OCI-LY3 (cell line): ENCODE data around the gene SFXN2.

Experiments
- H2AFZ ChIP-seq: fragments of 200-600, 300-600 bp; shearing (Covaris generic); 2 replicates; pipeline ENCODE4 v1.6.0; 2014; ENCODE audit warnings: antibody characterized with exemption, low read depth, low read length
- H3K27ac ChIP-seq: fragments of 200-600, 300-600 bp; sonication (generic); 2 replicates; pipeline ENCODE4 v1.5.1; 2014; ENCODE audit warnings: mild to moderate bottlenecking, low read length, moderate library complexity, mixed read lengths
- H3K27me3 ChIP-seq: fragments of 200-600, 300-600 bp; sonication (generic); 2 replicates; pipeline ENCODE4 v1.6.1; 2014; ENCODE audit warnings: low read depth, low read length, mixed read lengths
- H3K36me3 ChIP-seq: fragments of 200-600, 300-600 bp; sonication (generic); replicated peaks from 2 replicates; pipeline ENCODE3; 2014; ENCODE audit warnings: low read depth, low read length, mixed read lengths
- H3K4me1 ChIP-seq: fragments of 300-600, 200-600 bp; sonication (generic); 2 replicates; pipeline ENCODE4 v1.6.1; 2014; ENCODE audit warnings: low read length, mixed read lengths
- H3K4me2 ChIP-seq: fragments of 200-600, 300-600 bp; sonication (generic); 2 replicates; pipeline ENCODE4 v1.6.1; 2014; ENCODE audit warnings: low read length, mixed read lengths
- H3K4me3 ChIP-seq: fragments of 300-600, 200-600 bp; sonication (generic); 2 replicates; pipeline ENCODE4 v1.5.1; 2014; ENCODE audit warnings: antibody characterized with exemption, mild to moderate bottlenecking, low read length, moderate library complexity
- H3K79me2 ChIP-seq: fragments of 300-600, 200-600 bp; shearing (Covaris generic); 2 replicates; pipeline ENCODE4 v1.6.1; 2014; ENCODE audit warnings: mild to moderate bottlenecking, low read length, mixed read lengths
- H3K9ac ChIP-seq: fragments of 300-600, 200-600 bp; shearing (Covaris generic); 2 replicates; pipeline ENCODE4 v1.6.0; 2014; ENCODE audit warnings: mild to moderate bottlenecking, low read length, moderate library complexity
- H3K9me3 ChIP-seq: fragments of 200-600, 300-600 bp; shearing (Covaris generic); 2 replicates; pipeline ENCODE4 v1.6.1; 2014; ENCODE audit warnings: low read length, mixed read lengths; ENCODE audit not compliant: insufficient read depth
- H4K20me1 ChIP-seq: fragments of 200-600, 300-600 bp; sonication (generic); 2 replicates; pipeline ENCODE4 v1.6.1; 2016; ENCODE audit warnings: low read length, mixed read lengths; ENCODE audit not compliant: insufficient read depth
- EZH2phosphoT487 ChIP-seq: fragments of 200-600 bp; shearing (Covaris generic); IDR thresholded peaks from 2 replicates; pipeline ENCODE4 v1.6.1; 2018; ENCODE audit warnings: antibody characterized with exemption, mixed run types, low read depth
- TF ChIP-seq, protein P1 (sequence below): fragments of 200-600, 300-600 bp; sonication (generic); IDR thresholded peaks from 2 replicates; pipeline ENCODE4 v1.5.1; 2014; ENCODE audit warnings: antibody characterized with exemption, low read length, low read depth

Gene SFXN2

DNA sequence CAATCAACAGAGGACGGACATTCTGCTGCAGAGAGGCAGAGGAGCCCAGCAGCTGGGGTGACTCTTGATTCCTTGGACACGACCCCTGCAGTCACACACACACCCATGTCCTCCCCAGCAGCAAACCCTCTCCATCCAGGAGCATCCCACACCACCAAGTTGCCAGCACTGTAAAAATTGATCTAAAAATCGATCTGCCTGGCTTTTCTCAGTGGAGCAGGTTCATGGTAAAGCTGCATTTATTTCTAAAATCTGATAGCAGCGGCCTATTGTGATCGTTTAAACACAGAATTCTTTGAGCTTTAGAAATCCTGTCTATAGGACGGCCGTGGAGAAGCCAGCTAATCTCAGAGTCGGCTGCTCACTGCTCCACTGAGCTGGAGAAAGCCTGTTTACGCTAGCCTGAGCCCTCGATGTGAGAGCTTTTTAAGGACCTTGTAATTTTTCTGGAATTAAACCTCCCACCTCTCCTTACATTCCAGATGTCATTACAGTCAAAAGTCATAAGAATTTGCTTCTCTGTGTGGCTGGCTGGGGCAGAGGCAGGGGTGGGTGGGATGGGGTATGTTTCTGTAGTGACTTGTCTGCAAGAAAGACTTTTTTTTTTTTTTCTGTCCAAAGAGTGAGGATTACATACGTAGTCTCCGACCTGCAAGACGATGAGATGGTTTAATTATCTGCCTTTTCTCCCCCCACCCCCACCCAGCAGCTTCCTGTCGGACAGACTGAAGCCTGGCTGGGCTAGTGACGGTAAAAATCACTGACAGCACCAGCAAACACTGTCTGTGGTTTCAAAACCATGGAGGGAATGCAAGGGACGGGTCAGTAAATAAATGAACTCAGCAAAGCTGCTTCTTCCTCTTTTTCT, 38.5 kb upstream of the SFXN2 start:
- H3K4me2 ChIP-seq, result no peak overlapping the region
- H3K27me3 ChIP-seq, result no peaks in the 10 kb centered on the region
- no peaks in the 10 kb centered on the region for H3K79me2 ChIP-seq
- peaks cover 9% of the 10 kb centered on the region for H3K4me1 ChIP-seq
- no peak overlapping the region for H3K9ac ChIP-seq
- H3K9me3 ChIP-seq, result no peaks in the 10 kb centered on the region
- H3K36me3 ChIP-seq, result no peaks in the 10 kb centered on the region
- TF ChIP-seq, protein P1, sequence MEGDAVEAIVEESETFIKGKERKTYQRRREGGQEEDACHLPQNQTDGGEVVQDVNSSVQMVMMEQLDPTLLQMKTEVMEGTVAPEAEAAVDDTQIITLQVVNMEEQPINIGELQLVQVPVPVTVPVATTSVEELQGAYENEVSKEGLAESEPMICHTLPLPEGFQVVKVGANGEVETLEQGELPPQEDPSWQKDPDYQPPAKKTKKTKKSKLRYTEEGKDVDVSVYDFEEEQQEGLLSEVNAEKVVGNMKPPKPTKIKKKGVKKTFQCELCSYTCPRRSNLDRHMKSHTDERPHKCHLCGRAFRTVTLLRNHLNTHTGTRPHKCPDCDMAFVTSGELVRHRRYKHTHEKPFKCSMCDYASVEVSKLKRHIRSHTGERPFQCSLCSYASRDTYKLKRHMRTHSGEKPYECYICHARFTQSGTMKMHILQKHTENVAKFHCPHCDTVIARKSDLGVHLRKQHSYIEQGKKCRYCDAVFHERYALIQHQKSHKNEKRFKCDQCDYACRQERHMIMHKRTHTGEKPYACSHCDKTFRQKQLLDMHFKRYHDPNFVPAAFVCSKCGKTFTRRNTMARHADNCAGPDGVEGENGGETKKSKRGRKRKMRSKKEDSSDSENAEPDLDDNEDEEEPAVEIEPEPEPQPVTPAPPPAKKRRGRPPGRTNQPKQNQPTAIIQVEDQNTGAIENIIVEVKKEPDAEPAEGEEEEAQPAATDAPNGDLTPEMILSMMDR, result no peak
- TF ChIP-seq EZH2phosphoT487, result no peak
- H3K4me3 ChIP-seq, result no peak overlapping the region
- H4K20me1 ChIP-seq, result no peaks in the 10 kb centered on the region
- no peak overlapping the region for H2AFZ ChIP-seq
- H3K27ac ChIP-seq, result no peak overlapping the region

DNA sequence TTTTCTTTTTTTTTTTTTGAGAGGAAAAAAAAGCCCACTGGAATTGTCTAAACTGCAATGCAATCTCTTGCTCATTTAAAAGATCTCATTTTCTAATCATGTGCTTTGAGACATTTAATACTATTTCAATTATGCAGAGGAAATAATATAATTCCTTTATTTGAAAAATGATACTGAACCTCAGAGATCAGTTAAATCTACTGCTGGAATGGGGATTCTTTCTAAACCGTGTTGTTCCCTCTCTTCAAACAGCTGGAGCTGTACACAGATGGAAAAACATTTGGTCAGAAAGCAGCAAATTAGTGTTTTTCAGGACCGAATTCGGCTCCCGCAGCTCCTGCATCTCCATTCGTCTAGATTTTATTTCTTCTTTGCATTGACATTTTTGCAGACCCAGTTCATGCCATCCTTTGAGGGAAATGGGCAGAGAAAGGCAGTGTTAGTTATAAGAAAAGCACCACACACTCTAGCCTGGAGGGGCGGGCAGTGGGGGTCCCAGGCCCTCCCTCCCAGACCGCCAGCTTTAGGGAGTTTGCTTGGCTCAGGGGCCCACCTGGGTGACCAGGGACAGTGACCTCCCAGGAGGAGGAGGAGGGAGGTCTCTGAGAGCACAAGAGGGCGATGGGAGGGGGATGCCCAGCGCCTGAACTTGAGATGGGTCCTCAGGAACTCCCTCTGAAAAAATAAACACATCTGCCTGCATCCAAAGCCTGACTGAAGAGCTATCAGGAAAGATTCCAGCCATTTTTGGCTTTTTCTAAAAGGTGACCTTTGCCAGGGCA, 37.7 kb upstream of the SFXN2 start:
- no peak overlapping the region for H3K4me3 ChIP-seq
- peaks cover 2% of the 10 kb centered on the region for H3K36me3 ChIP-seq
- H3K9ac ChIP-seq, result no peak overlapping the region
- H4K20me1 ChIP-seq, result no peaks in the 10 kb centered on the region
- no peaks in the 10 kb centered on the region for H3K79me2 ChIP-seq
- TF ChIP-seq, protein P1, result no peak
- no peak for TF ChIP-seq EZH2phosphoT487
- no peak overlapping the region for H3K27ac ChIP-seq
- no peak overlapping the region for H3K4me2 ChIP-seq
- H2AFZ ChIP-seq, result no peak overlapping the region
- no peaks in the 10 kb centered on the region for H3K27me3 ChIP-seq
- H3K9me3 ChIP-seq, result no peaks in the 10 kb centered on the region
- peaks cover 9% of the 10 kb centered on the region for H3K4me1 ChIP-seq

DNA sequence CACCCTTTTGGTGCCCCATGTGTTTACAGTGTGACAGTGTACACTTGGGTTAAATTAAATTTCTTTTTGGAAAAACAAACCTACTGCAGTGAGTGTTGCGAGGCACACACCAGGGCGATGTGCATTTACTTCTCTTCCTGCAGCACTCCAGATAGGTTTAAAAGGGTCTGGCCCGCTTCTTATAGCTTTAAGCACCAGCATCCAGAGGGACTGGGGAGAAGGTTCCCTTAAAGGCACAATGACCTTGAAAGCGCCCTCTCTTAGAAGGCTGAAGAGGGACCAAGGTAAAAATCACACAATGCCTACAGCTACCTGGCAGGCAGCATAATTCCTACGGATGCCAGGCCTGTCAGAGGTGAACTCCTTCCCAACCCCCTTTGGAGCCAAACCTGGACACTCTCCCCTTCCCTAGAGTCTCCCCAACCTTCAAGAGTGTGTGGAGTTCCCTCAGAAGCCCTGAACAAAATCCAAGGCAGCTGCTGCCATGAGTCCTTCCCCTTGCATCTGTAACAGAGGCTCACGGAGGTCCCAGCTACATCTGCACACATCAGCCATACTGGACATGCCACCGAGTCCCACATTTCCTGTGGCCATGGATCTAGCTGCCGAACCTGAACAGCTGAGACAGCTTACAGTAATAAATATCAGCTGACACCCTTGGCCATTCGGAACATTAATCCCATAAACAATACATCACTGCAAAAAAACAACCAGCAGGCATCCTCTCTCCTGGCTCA, 36.9 kb upstream of the SFXN2 start:
- Histone ChIP-seq H3K9me3 (no peaks in the 10 kb centered on the region), H3K4me3 (no peak overlapping the region), H3K27me3 (no peaks in the 10 kb centered on the region), H3K36me3 (peaks cover 4% of the 10 kb centered on the region), H4K20me1 (no peaks in the 10 kb centered on the region), H3K27ac (no peak overlapping the region), H3K9ac (no peak overlapping the region), H3K79me2 (no peaks in the 10 kb centered on the region), H2AFZ (no peak overlapping the region), H3K4me1 (peaks cover 9% of the 10 kb centered on the region), H3K4me2 (no peak overlapping the region)
- TF ChIP-seq, protein P1, result no peak
- TF ChIP-seq EZH2phosphoT487, result no peak

DNA sequence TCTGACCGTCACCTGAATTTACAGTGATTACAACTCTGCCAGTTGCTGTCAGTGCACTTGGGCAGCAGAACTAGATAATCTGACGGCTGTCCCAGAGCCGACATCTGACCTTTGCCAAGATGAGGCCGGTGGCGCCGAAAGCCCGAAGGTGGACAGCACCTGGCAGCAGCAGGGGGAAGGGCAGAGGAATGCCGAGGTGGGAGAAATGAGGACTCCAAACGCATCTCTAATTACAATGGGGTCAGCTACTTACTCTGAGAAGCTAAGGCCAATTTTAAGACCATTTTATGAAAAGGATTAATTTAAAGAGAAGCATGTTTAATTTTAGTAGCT, 36.4 kb upstream of the SFXN2 start:
- H3K27me3 ChIP-seq, result no peaks in the 10 kb centered on the region
- H3K9ac ChIP-seq, result no peak overlapping the region
- no peak overlapping the region for H3K4me2 ChIP-seq
- no peak overlapping the region for H3K27ac ChIP-seq
- TF ChIP-seq, protein P1, result no peak
- no peak for TF ChIP-seq EZH2phosphoT487
- no peaks in the 10 kb centered on the region for H3K79me2 ChIP-seq
- H3K4me1 ChIP-seq, result peaks cover 9% of the 10 kb centered on the region
- no peaks in the 10 kb centered on the region for H3K9me3 ChIP-seq
- H3K4me3 ChIP-seq, result no peak overlapping the region
- no peak overlapping the region for H2AFZ ChIP-seq
- peaks cover 4% of the 10 kb centered on the region for H3K36me3 ChIP-seq
- no peaks in the 10 kb centered on the region for H4K20me1 ChIP-seq
